HepG2 (cell line): ENCODE data around the gene NEAT1. TPM values are rescaled to one million over a fixed set of nuclear protein-coding genes. Genes with fewer than 3 reads are reported as not detected.

Experiments used
- ATAC-seq: fragments of 200-7000 bp; cut with Tn5 transposase; 3 replicates; pipeline ENCODE4 v1.9.1; 2020; ENCODE audit warnings: mild to moderate bottlenecking, moderate library complexity
- BruUV-seq: library from RNA; stranded (reverse); fragments of 400-500 nt; replicated peaks from 2 replicates; lab custom pipeline; 2021; lab: Mats Ljungman, UMichigan
- CTCF ChIA-PET: fragments of 300-600 bp; formaldehyde crosslinking; extraction: SDS; loops from one replicate; lab custom pipeline; 2021; ENCODE audit warnings: low total read pairs, inconsistent platforms, low intra/inter-chr PET ratio; lab: Yijun Ruan, JAX
- POLR2A ChIA-PET: fragments of 350-600 bp; sonication (Branson Sonifier 250); formaldehyde crosslinking; loops from one replicate; lab custom pipeline; 2020; ENCODE audit warnings: antibody characterized with exemption, inconsistent platforms; lab: Yijun Ruan, JAX
- DNase-seq: peaks from one replicate; pipeline ENCODE4 v3.0.0-alpha.2; 2015; ENCODE audit warnings: low spot score
- FAIRE-seq: peaks from 3 replicates; lab custom pipeline; 2011; peaks lifted over from hg19 to GRCh38; lab: Jason Lieb, UNC
- H2AFZ ChIP-seq: one replicate; pipeline ENCODE4 v1.6.1; 2011; ENCODE audit warnings: low read length, inconsistent platforms
- H3K27ac ChIP-seq: fragments of 300-600 bp; 3 replicates; pipeline ENCODE4 v1.8.0; 2011; ENCODE audit warnings: mixed run types, mild to moderate bottlenecking, mixed read lengths, low read length, inconsistent platforms; ENCODE audit not compliant: insufficient read depth; ENCODE audit errors: extremely low read length
- H3K27me3 ChIP-seq, 2 experiments: fragments of 200-600 bp in 1 of 2; 2 replicates in 1 of 2; 3 replicates in 1 of 2; pipeline versions ENCODE4 v1.6.0 to v1.8.0; 2011; ENCODE audit warnings: low read length in 2 of 2, mild to moderate bottlenecking in 2 of 2, moderate library complexity in 2 of 2, inconsistent platforms in 1 of 2; ENCODE audit not compliant: insufficient read depth in 2 of 2, control insufficient read depth in 1 of 2
- H3K36me3 ChIP-seq, 2 experiments: fragments of 200-600 bp in 1 of 2; replicated peaks in 1 of 2; 2 replicates in 1 of 2; 3 replicates in 1 of 2; pipeline versions ENCODE4 v1.5.1 to v1.8.0; 2011; ENCODE audit warnings: low read length in 2 of 2, inconsistent platforms in 1 of 2; ENCODE audit not compliant: insufficient read depth in 2 of 2, control insufficient read depth in 1 of 2
- H3K4me1 ChIP-seq: 2 replicates; pipeline ENCODE4 v1.5.1; 2012; ENCODE audit warnings: low read length, inconsistent platforms; ENCODE audit not compliant: insufficient read depth
- H3K4me2 ChIP-seq: 2 replicates; pipeline ENCODE4 v1.6.0; 2011; ENCODE audit warnings: low read depth, low read length, inconsistent platforms
- H3K4me3 ChIP-seq, 3 experiments: fragments of 200-600 bp in 1 of 3; sonication (generic), shearing (Covaris generic) in 1 of 3; replicated peaks in 1 of 3; 2 replicates each; pipeline ENCODE4 v1.5.1; 2011 to 2016; ENCODE audit warnings: low read length in 3 of 3, inconsistent platforms in 2 of 3, low read depth in 2 of 3, mild to moderate bottlenecking in 2 of 3, control low read depth in 1 of 3, mixed read lengths in 1 of 3; ENCODE audit not compliant: insufficient read depth in 1 of 3
- H3K79me2 ChIP-seq: one replicate; pipeline ENCODE4 v1.6.1; 2011; ENCODE audit warnings: low read length, inconsistent platforms; ENCODE audit not compliant: insufficient read depth
- H3K9ac ChIP-seq: 2 replicates; pipeline ENCODE4 v1.6.0; 2011; ENCODE audit warnings: mild to moderate bottlenecking, low read depth, low read length, inconsistent platforms; ENCODE audit not compliant: insufficient read depth
- H3K9me3 ChIP-seq: 2 replicates; pipeline ENCODE4 v1.5.1; 2012; ENCODE audit warnings: mild to moderate bottlenecking, low read length
- H4K20me1 ChIP-seq: 2 replicates; pipeline ENCODE4 v1.6.0; 2011; ENCODE audit warnings: inconsistent platforms, mild to moderate bottlenecking, low read length, moderate library complexity; ENCODE audit not compliant: insufficient read depth
- FOXP1 ChIP-seq, 2 experiments: fragments of 450-650 bp in 1 of 2; IDR thresholded peaks; 2 replicates each; pipeline ENCODE4 v1.6.1; 2017 to 2018; ENCODE audit warnings: antibody characterized with exemption in 1 of 2
- IRF2 ChIP-seq: IDR thresholded peaks from 2 replicates; pipeline ENCODE4 v1.6.1; 2018; ENCODE audit warnings: missing genetic modification reagents, missing compliant biosample characterization
- NCOA5 ChIP-seq: sonication (generic); formaldehyde crosslinking; IDR thresholded peaks from 2 replicates; pipeline ENCODE4 v1.4.0; 2020; ENCODE audit warnings: missing genetic modification reagents
- PTBP1 ChIP-seq: fragments of 200-400 bp; formaldehyde crosslinking; IDR thresholded peaks from 2 replicates; pipeline ENCODE4 v1.6.1; 2018; ENCODE audit warnings: low read length, low read depth; ENCODE audit not compliant: poor library complexity, severe bottlenecking
- RFXANK ChIP-seq: IDR thresholded peaks from 2 replicates; pipeline ENCODE4 v1.6.1; 2016
- SAFB2 ChIP-seq: sonication (generic); formaldehyde crosslinking; IDR thresholded peaks from 2 replicates; pipeline ENCODE4 v1.5.1; 2020; ENCODE audit warnings: missing genetic modification reagents, low read depth, mild to moderate bottlenecking, borderline replicate concordance
- SRSF9 ChIP-seq: fragments of 200-400 bp; formaldehyde crosslinking; IDR thresholded peaks from 2 replicates; pipeline ENCODE4 v1.6.1; 2018; ENCODE audit warnings: borderline replicate concordance, mild to moderate bottlenecking, low read depth, low read length; ENCODE audit not compliant: insufficient read depth, poor library complexity, severe bottlenecking
- ZNF20 ChIP-seq: sonication (generic); formaldehyde crosslinking; IDR thresholded peaks from 2 replicates; pipeline ENCODE4 v1.4.0; 2020; ENCODE audit warnings: mild to moderate bottlenecking, moderate library complexity, missing genetic modification reagents
- ZNF549 ChIP-seq: sonication (generic); formaldehyde crosslinking; IDR thresholded peaks from 2 replicates; pipeline ENCODE4 v1.5.0; 2020; ENCODE audit warnings: missing genetic modification reagents
- ZNF552 ChIP-seq: sonication (generic); formaldehyde crosslinking; IDR thresholded peaks from 2 replicates; pipeline ENCODE4 v1.9.0; 2022; ENCODE audit warnings: missing genetic modification reagents, mild to moderate bottlenecking, borderline replicate concordance
- ZNF629 ChIP-seq: sonication (generic); formaldehyde crosslinking; conservative IDR thresholded peaks from 2 replicates; pipeline ENCODE4 v1.5.0; 2020; ENCODE audit warnings: missing genetic modification reagents
- WGBS: methylation state at CpG from one replicate; pipeline ENCODE4 v1.1.6; 2017; ENCODE audit warnings: low lambda C conversion rate; 5-methylcytosine and 5-hydroxymethylcytosine counted together
- in situ Hi-C: cut with HindIII; loops from 2 replicates; pipeline ENCODE4 v1.10.0; 2017; ENCODE audit warnings: low pct_unique_long_range_greater_than_20kb; ENCODE audit not compliant: extremely low pct_ligation_motif_present
- intact Hi-C: fragments of 100-400 bp; cut with micrococcal nuclease; formaldehyde crosslinking; loops from one replicate; pipeline ENCODE4 v1.10.0; 2022; ENCODE audit not compliant: unreplicated experiment
- polyA plus RNA-seq, 8 experiments: library from polyadenylated mRNA; depleted of rRNA in 3 of 8; stranded (reverse) in 7 of 8; unstranded in 1 of 8; fragments of >200 nt; fragmentation: Illumina TruSeq in 4 of 8; extraction: Trizol in 4 of 8; gene quantifications; 2 replicates each; pipeline versions ENCODE4 v1.2.1 to v1.2.3, GENCODE V29; 2011 to 2016; ENCODE audit warnings: low read depth in 4 of 8, missing spikeins in 1 of 8, mixed read lengths in 1 of 8; ENCODE audit not compliant: insufficient read depth in 1 of 8
- total RNA-seq, 5 experiments: library from RNA; depleted of rRNA; stranded (reverse); fragments of >200 nt; fragmentation: Illumina TruSeq; extraction: Trizol; gene quantifications; 2 replicates each; pipeline ENCODE4 v1.2.3, GENCODE V29; 2016; ENCODE audit warnings: low read depth in 1 of 5
- TF ChIP-seq, protein P1 (sequence below): IDR thresholded peaks from 2 replicates; pipeline ENCODE4 v1.6.1; 2016
- TF ChIP-seq, protein P2 (sequence below): sonication (generic); formaldehyde crosslinking; IDR thresholded peaks from 2 replicates; pipeline ENCODE4 v1.8.0; 2022; ENCODE audit warnings: mild to moderate bottlenecking, missing genetic modification reagents, moderate library complexity
- TF ChIP-seq, protein P3 (sequence below): sonication (generic); formaldehyde crosslinking; IDR thresholded peaks from 2 replicates; pipeline ENCODE4 v1.8.0; 2022; ENCODE audit warnings: mild to moderate bottlenecking, missing genetic modification reagents, borderline replicate concordance
- TF ChIP-seq, protein P4 (sequence below): sonication (generic); formaldehyde crosslinking; IDR thresholded peaks from 2 replicates; pipeline ENCODE4 v1.5.1; 2020; ENCODE audit warnings: mild to moderate bottlenecking, missing genetic modification reagents

The NEAT1 gene
- total and polyA plus RNA-seq, 2 of the 13 experiments (the other 11 are each of a cell fraction or from before 2014, with no cell fraction given), result 20.5 to 41.2 TPM

DNA sequence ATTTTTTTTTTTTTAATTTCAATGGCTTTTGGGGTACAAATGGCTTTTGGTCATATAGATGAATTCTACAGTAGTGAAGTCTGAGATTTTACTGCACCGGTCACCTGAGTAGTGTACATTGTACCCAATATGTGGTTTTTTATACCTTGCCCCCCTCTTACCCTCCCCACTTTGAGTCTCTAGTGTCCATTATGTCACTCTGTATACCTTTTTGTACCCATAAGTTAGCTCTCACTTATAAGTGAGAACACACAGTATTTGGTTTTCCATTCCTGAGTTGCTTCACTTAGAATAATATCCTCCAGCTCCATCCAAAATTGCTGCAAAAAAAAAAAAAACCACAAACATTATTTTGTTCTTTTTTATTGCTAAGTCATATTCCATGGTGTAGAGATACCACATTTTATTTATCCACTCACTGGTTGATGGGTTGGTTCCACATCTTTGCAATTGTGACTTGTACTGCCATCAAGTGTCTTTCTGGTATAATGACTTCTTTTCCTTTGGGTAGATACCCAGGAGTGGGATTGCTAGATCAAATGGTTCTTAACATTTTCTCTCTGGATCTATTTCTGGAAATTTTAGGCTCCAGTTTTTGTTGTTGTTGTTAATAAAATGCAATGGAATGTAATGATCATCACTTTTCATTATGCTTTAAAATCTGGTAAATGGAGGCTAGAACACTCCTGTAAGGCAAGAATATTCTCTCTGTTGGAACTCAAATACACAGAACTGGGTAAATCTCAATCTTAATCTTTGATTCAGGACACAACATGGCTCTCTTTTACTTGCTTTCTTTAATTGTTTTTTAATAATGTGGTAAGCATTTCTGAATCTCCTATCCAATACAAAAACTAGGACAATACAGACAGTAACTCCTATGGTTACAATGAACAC is 10.3 kb downstream of the NEAT1 start (continued):
- TF ChIP-seq, protein P1, sequence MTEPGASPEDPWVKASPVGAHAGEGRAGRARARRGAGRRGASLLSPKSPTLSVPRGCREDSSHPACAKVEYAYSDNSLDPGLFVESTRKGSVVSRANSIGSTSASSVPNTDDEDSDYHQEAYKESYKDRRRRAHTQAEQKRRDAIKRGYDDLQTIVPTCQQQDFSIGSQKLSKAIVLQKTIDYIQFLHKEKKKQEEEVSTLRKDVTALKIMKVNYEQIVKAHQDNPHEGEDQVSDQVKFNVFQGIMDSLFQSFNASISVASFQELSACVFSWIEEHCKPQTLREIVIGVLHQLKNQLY, result no peak
- TF ChIP-seq ZNF629 (no peak), ZNF549 (no peak), SAFB2 (CRISPR knock-in tag) (no peak), IRF2 (no peak), ZNF20 (CRISPR knock-in tag) (no peak), SRSF9 (no peak), PTBP1 (no peak)

DNA sequence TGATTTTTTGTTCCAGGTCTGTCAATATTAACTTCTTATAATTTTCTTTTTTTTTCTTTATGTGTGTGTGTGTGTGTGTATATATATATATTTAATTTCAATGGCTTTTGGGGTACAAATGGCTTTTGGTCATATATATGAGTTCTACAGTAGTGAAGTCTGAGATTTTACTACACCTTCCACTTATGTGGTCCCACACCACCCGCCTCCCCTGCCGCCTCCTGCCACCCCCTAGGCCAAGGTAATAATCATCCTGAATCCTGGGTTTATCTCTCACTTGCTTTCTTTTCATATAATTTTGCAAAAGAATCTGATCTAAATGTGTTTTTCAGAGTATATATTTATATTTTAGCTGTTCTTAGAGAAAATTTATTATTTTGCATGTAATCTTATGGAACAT is 11.1 kb downstream of the NEAT1 start:
- Histone ChIP-seq H2AFZ (no peak overlapping the region), H3K4me2 (no peak overlapping the region), H3K9ac (no peak overlapping the region), H3K4me3 (no peak overlapping the region), H3K27ac (no peak overlapping the region), H3K36me3 (peaks cover 8 to 41% of the 10 kb centered on the region in 2 experiments; a peak in 4 of 5 replicates), H3K4me1 (peaks cover 87% of the 10 kb centered on the region), H3K27me3 (no peaks in the 10 kb centered on the region), H4K20me1 (peaks cover 99% of the 10 kb centered on the region), H3K9me3 (no peaks in the 10 kb centered on the region), H3K79me2 (peaks cover 68% of the 10 kb centered on the region)
- no peak for ATAC-seq
- TF ChIP-seq, protein P2, sequence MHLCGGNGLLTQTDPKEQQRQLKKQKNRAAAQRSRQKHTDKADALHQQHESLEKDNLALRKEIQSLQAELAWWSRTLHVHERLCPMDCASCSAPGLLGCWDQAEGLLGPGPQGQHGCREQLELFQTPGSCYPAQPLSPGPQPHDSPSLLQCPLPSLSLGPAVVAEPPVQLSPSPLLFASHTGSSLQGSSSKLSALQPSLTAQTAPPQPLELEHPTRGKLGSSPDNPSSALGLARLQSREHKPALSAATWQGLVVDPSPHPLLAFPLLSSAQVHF (CRISPR knock-in tag), result no peak
- TF ChIP-seq ZNF552, result no peak
- TF ChIP-seq ZNF549, result no peak
- TF ChIP-seq, protein P3, sequence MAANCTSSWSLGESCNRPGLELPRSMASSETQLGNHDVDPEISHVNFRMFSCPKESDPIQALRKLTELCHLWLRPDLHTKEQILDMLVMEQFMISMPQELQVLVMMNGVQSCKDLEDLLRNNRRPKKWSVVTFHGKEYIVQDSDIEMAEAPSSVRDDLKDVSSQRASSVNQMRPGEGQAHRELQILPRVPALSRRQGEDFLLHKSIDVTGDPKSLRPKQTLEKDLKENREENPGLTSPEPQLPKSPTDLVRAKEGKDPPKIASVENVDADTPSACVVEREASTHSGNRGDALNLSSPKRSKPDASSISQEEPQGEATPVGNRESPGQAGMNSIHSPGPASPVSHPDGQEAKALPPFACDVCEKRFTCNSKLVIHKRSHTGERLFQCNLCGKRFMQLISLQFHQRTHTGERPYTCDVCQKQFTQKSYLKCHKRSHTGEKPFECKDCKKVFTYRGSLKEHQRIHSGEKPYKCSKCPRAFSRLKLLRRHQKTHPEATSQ (CRISPR knock-in tag), result no peak
- TF ChIP-seq RFXANK (CRISPR knock-in tag), result no peak
- no peak for TF ChIP-seq FOXP1 (IDR thresholded peaks at IDR 0.05)
- TF ChIP-seq FOXP1 (CRISPR knock-in tag; IDR thresholded peaks at IDR 0.05), result no peak
- no peak for TF ChIP-seq NCOA5 (CRISPR knock-in tag)
- TF ChIP-seq, protein P4, sequence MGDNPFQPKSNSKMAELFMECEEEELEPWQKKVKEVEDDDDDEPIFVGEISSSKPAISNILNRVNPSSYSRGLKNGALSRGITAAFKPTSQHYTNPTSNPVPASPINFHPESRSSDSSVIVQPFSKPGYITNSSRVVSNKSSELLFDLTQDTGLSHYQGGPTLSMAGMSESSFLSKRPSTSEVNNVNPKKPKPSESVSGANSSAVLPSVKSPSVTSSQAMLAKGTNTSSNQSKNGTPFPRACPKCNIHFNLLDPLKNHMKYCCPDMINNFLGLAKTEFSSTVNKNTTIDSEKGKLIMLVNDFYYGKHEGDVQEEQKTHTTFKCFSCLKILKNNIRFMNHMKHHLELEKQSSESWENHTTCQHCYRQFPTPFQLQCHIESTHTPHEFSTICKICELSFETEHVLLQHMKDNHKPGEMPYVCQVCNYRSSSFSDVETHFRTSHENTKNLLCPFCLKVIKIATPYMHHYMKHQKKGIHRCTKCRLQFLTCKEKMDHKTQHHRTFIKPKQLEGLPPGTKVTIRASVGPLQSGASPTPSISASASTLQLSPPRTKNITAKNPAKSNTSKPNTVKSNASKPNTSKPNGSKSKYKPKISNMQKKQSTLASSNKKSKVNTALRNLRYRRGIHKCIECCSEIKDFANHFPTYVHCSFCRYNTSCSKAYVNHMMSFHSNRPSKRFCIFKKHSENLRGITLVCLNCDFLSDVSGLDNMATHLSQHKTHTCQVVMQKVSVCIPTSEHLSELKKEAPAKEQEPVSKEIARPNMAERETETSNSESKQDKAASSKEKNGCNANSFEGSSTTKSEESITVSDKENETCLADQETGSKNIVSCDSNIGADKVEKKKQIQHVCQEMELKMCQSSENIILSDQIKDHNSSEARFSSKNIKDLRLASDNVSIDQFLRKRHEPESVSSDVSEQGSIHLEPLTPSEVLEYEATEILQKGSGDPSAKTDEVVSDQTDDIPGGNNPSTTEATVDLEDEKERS (CRISPR knock-in tag), result no peak
- in situ Hi-C loops (no loop called here), intact Hi-C loops (no loop called here)
- ChIA-PET POLR2A (interaction anchor here (1.1 to 4.9 kb wide), 4 partner anchors 11 to 100 kb away, joined by 4 to 38 read pairs (median 5); partner anchors contain the start of genes DPF2 and NEAT1), CTCF (interaction anchor here (1.9 kb wide), 1 partner anchor 17 kb away, joined by 20 read pairs; no protein-coding TSS in a partner anchor)
- no peak for FAIRE-seq
- no peak for DNase-seq
- 100% methylated on average over 2 of the region's 2 CpGs for WGBS
- no TSS peak for BruUV-seq
